ENCODE results near the gene YIPF7. TPM values are rescaled to one million over a fixed set of nuclear protein-coding genes. Genes with fewer than 3 reads are reported as not detected.

The YIPF7 gene
- total and polyA plus RNA-seq, 10 of the 15 experiments (the other 5 are each of a cell fraction or from before 2014, with no cell fraction given) = 0.39 TPM; not detected in 9

DNA sequence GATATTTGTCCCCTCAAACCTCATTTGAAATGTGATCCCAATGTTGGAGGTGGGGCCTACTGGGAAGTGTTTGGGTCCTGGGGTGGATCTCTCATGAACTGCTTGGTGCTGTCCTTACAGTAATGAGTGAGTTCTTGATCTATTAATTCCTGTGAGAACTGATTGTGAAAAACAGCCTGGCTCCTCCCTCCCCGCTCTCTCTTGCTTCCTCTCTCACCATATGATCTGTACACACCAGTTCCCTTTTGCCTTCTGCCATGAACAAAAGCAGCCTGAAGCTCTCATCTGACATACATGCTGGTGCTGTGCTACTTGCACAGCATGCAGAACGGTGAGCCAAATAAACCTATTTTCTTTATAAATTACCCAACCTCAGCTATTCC lies 11.2 kb upstream of the YIPF7 start:
- Histone ChIP-seq H3K27me3 (replicated peaks in 1 of 2; ENCODE audit: control insufficient read depth in 2 of 2, insufficient read depth in 2 of 2, low read length in 1 of 2) (no peaks in the 10 kb centered on the region), H3K9me3 (replicated peaks; ENCODE audit: control insufficient read depth, insufficient read depth, low read length) (no peaks in the 10 kb centered on the region), H3K4me1 (ENCODE audit: control insufficient read depth, insufficient read depth, low read length) (no peaks in the 10 kb centered on the region), H4K20me1 (ENCODE audit: control insufficient read depth, insufficient read depth) (no peaks in the 10 kb centered on the region), H3K27ac (ENCODE audit: control insufficient read depth, insufficient read depth) (no peak overlapping the region), H2AFZ (ENCODE audit: control insufficient read depth, low read depth, low read length) (no peak overlapping the region), H3K4me3 (no peak overlapping the region), H3K9ac (ENCODE audit: control insufficient read depth, insufficient read depth, low read length) (no peak overlapping the region), H3K79me2 (ENCODE audit: control insufficient read depth, insufficient read depth, low read length) (no peaks in the 10 kb centered on the region), H3K4me2 (ENCODE audit: control insufficient read depth, insufficient read depth) (no peak overlapping the region), H3K36me3 (ENCODE audit: control insufficient read depth in 2 of 2, insufficient read depth in 2 of 2, low read length in 1 of 2) (no peaks in the 10 kb centered on the region)
- in situ Hi-C loops (cut with MboI) (no loop called here), intact Hi-C loops (cut with micrococcal nuclease; ENCODE audit: unreplicated experiment) (no loop called here)
- DNase-seq (ENCODE audit: low read depth, low spot score) = no peak
- no peak for TF ChIP-seq SRF (IDR thresholded peaks at IDR 0.05; ENCODE audit: low read depth in 2 of 2, low read length in 2 of 2)
- no peak for TF ChIP-seq IKZF1 (conservative IDR thresholded peaks at IDR 0.05)
- peak; percentile 38; the same call in 1 of the 2 replicates for TF ChIP-seq SPI1 (IDR thresholded peaks at IDR 0.05; ENCODE audit: borderline replicate concordance, insufficient read depth, low read depth, low read length)
- no peak for TF ChIP-seq NR2C1 (IDR thresholded peaks at IDR 0.05)
- no peak for TF ChIP-seq BCL11A (IDR thresholded peaks at IDR 0.05; ENCODE audit: low read depth, low read length)
- no peak for TF ChIP-seq POLR2AphosphoS2 (IDR thresholded peaks at IDR 0.05; ENCODE audit: low read depth, low read length)
- TF ChIP-seq POU2F2 (IDR thresholded peaks at IDR 0.05; ENCODE audit: borderline replicate concordance, low read depth, low read length) = no peak
- ChIA-PET CTCF (interaction anchor here (0.9 to 1.0 kb wide), 2 partner anchors 33 to 36 kb away, joined by 3 to 4 read pairs; no protein-coding TSS in a partner anchor), RAD21 (ENCODE audit: unreplicated experiment) (no interaction called here), POLR2A (no interaction called here), SMC1A (ENCODE audit: uncharacterized antibody, unreplicated experiment) (interaction anchor here (1.5 kb wide), 1 partner anchor 16 kb away, joined by 5 read pairs; the partner anchor contains the start of gene GUF1)
- WGBS (ENCODE audit: insufficient coverage, insufficient replicate concordance, low lambda C conversion rate, missing lambda C conversion rate) = 35% methylated on average over 2 of the region's 2 CpGs
- BruUV-seq (replicated peaks) = no TSS peak
- FAIRE-seq = no peak
- peak; percentile 77 for ATAC-seq

DNA sequence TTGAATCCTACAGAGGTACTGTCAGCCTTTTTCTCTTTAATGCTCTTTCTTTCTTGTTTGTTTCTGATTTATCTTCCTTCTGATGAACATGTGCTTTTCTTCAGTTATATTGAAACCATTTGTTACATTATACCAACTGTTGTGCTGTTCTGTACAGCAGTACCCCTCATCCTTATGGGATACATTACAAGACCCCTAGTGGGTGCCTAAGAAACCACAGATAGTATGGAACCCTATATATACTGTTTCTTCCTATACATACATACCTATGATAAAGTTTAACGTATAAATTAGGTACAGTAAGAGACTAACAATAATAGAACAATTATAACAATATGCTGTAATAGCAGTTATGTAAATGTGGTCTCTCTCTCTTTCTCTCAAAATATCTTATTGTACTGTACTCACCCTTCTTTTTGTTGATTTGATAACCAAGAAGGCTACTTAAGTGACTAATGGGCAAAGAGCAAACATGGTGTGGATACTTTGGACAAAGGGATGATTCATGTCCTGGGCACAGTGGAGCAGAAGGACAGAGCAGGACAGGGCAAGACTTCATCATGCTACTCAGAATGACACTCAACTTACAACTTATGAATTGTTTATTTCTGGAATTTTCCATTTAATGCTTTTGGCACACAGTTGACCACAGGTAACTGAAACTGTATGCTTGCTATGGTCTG lies 10.7 kb upstream of the YIPF7 start:
- Histone ChIP-seq H3K27me3 (replicated peaks in 1 of 2; ENCODE audit: control insufficient read depth in 2 of 2, insufficient read depth in 2 of 2, low read length in 1 of 2) (no peaks in the 10 kb centered on the region), H3K4me2 (ENCODE audit: control insufficient read depth, insufficient read depth) (no peak overlapping the region), H3K9ac (ENCODE audit: control insufficient read depth, insufficient read depth, low read length) (no peak overlapping the region), H3K79me2 (ENCODE audit: control insufficient read depth, insufficient read depth, low read length) (no peaks in the 10 kb centered on the region), H3K9me3 (replicated peaks; ENCODE audit: control insufficient read depth, insufficient read depth, low read length) (no peaks in the 10 kb centered on the region), H3K4me3 (no peak overlapping the region), H4K20me1 (ENCODE audit: control insufficient read depth, insufficient read depth) (no peaks in the 10 kb centered on the region), H2AFZ (ENCODE audit: control insufficient read depth, low read depth, low read length) (no peak overlapping the region), H3K36me3 (ENCODE audit: control insufficient read depth in 2 of 2, insufficient read depth in 2 of 2, low read length in 1 of 2) (no peaks in the 10 kb centered on the region), H3K4me1 (ENCODE audit: control insufficient read depth, insufficient read depth, low read length) (no peaks in the 10 kb centered on the region), H3K27ac (ENCODE audit: control insufficient read depth, insufficient read depth) (no peak overlapping the region)
- intact Hi-C loops (cut with micrococcal nuclease; ENCODE audit: unreplicated experiment) (no loop called here), in situ Hi-C loops (cut with MboI) (no loop called here)
- no peak for ATAC-seq
- FAIRE-seq = no peak
- RAD21 ChIA-PET (ENCODE audit: unreplicated experiment) = no interaction called here
- DNase-seq (ENCODE audit: low read depth, low spot score) = no peak
- WGBS (ENCODE audit: insufficient coverage, insufficient replicate concordance, low lambda C conversion rate, missing lambda C conversion rate) = 75% methylated on average over 1 of the region's 1 CpG
- BruUV-seq (replicated peaks) = no TSS peak
- SMC1A ChIA-PET (ENCODE audit: uncharacterized antibody, unreplicated experiment) = interaction anchor here (1.5 kb wide), 1 partner anchor 16 kb away, joined by 5 read pairs; the partner anchor contains the start of gene GUF1
- POLR2A ChIA-PET = no interaction called here
- CTCF ChIA-PET = interaction anchor here (0.9 kb wide), 1 partner anchor 33 kb away, joined by 3 read pairs; no protein-coding TSS in a partner anchor
- TF ChIP-seq, protein P1, sequence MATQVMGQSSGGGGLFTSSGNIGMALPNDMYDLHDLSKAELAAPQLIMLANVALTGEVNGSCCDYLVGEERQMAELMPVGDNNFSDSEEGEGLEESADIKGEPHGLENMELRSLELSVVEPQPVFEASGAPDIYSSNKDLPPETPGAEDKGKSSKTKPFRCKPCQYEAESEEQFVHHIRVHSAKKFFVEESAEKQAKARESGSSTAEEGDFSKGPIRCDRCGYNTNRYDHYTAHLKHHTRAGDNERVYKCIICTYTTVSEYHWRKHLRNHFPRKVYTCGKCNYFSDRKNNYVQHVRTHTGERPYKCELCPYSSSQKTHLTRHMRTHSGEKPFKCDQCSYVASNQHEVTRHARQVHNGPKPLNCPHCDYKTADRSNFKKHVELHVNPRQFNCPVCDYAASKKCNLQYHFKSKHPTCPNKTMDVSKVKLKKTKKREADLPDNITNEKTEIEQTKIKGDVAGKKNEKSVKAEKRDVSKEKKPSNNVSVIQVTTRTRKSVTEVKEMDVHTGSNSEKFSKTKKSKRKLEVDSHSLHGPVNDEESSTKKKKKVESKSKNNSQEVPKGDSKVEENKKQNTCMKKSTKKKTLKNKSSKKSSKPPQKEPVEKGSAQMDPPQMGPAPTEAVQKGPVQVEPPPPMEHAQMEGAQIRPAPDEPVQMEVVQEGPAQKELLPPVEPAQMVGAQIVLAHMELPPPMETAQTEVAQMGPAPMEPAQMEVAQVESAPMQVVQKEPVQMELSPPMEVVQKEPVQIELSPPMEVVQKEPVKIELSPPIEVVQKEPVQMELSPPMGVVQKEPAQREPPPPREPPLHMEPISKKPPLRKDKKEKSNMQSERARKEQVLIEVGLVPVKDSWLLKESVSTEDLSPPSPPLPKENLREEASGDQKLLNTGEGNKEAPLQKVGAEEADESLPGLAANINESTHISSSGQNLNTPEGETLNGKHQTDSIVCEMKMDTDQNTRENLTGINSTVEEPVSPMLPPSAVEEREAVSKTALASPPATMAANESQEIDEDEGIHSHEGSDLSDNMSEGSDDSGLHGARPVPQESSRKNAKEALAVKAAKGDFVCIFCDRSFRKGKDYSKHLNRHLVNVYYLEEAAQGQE (IDR thresholded peaks at IDR 0.05; ENCODE audit: low read depth, low read length) = no peak
- no peak for TF ChIP-seq TCF3 (IDR thresholded peaks at IDR 0.05; ENCODE audit: borderline replicate concordance, insufficient read depth, low read depth, low read length)
- no peak for TF ChIP-seq IRF4 (IDR thresholded peaks at IDR 0.05; ENCODE audit: low read depth, low read length)
- TF ChIP-seq SIN3A (IDR thresholded peaks at IDR 0.05; ENCODE audit: low read depth, low read length) = no peak
- TF ChIP-seq CBX3 (IDR thresholded peaks at IDR 0.05; ENCODE audit: borderline replicate concordance, low read depth) = no peak
- TF ChIP-seq, protein P2, sequence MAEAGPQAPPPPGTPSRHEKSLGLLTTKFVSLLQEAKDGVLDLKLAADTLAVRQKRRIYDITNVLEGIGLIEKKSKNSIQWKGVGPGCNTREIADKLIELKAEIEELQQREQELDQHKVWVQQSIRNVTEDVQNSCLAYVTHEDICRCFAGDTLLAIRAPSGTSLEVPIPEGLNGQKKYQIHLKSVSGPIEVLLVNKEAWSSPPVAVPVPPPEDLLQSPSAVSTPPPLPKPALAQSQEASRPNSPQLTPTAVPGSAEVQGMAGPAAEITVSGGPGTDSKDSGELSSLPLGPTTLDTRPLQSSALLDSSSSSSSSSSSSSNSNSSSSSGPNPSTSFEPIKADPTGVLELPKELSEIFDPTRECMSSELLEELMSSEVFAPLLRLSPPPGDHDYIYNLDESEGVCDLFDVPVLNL (IDR thresholded peaks at IDR 0.05; ENCODE audit: low read depth, low read length) = no peak
